GM06990 (cell line): ENCODE data around the gene LRRC8C.

ENCODE experiments used
- DNase-seq: peaks from one replicate; pipeline ENCODE4 v3.0.0-alpha.2; 2011; ENCODE audit not compliant: insufficient read length; ENCODE audit errors: extremely low read depth
- H3K27me3 ChIP-seq: replicated peaks from 2 replicates; pipeline ENCODE4 v1.6.0; 2011; ENCODE audit warnings: low read length; ENCODE audit not compliant: control insufficient read depth, insufficient read depth
- H3K36me3 ChIP-seq: 2 replicates; pipeline ENCODE4 v1.5.1; 2011; ENCODE audit warnings: low read length; ENCODE audit not compliant: control insufficient read depth, insufficient read depth
- H3K4me3 ChIP-seq: replicated peaks from 2 replicates; pipeline ENCODE4 v1.5.1; 2011; ENCODE audit warnings: low read depth, mild to moderate bottlenecking, control low read depth, low read length
- CTCF ChIP-seq: IDR thresholded peaks from 2 replicates; pipeline ENCODE4 v1.5.1; 2011; ENCODE audit warnings: low read length, control low read depth, mild to moderate bottlenecking, inconsistent platforms; ENCODE audit not compliant: insufficient read depth, poor library complexity, severe bottlenecking

Gene LRRC8C

GRCh38 chr1:89746424-89747149 is 113.7 kb downstream of the LRRC8C start:
- no peak for DNase-seq
- no peak for TF ChIP-seq CTCF
- H3K27me3 ChIP-seq: peaks cover 1% of the 10 kb centered on the region; the same call in 1 of the 2 replicates
- no peak overlapping the region for H3K4me3 ChIP-seq
- no peaks in the 10 kb centered on the region for H3K36me3 ChIP-seq

GRCh38 chr1:89753761-89754160 is 120.8 kb downstream of the LRRC8C start:
- no peak for TF ChIP-seq CTCF
- no peak for DNase-seq
- Histone ChIP-seq H3K27me3 (no peaks in the 10 kb centered on the region; the same call in 1 of the 2 replicates), H3K36me3 (no peaks in the 10 kb centered on the region), H3K4me3 (no peak overlapping the region)

- H3K27me3 ChIP-seq: no peaks in the 10 kb centered on the region; the same call in 1 of the 2 replicates
- TF ChIP-seq CTCF: no peak
- H3K4me3 ChIP-seq: no peak overlapping the region
- no peaks in the 10 kb centered on the region for H3K36me3 ChIP-seq
- no peak for DNase-seq
These were observed 121.6 kb downstream of the LRRC8C start for GRCh38 chr1:89754518-89754917.

DNA sequence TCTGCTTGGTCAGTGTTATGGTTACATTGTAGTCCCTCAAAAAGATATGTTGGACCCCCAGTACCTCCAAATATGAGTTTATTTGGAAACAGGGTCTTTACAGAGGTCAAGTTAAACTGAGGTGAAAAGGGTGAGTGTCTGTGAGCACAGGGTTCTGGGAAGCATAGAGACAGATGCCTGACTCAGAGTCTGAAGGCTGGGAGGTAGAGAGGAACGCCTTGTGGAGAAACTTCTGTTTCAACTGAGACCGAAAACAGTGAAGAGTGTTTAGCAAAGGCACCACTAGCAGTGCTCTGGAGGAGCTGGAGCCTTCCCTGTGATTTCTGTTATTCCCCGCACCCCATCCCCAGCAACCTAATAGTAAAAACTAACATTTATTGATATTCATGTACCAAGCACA is 122.7 kb downstream of the LRRC8C start:
- TF ChIP-seq CTCF: no peak
- H3K36me3 ChIP-seq: no peaks in the 10 kb centered on the region
- H3K4me3 ChIP-seq: no peak overlapping the region
- no peak for DNase-seq
- no peaks in the 10 kb centered on the region; the same call in 1 of the 2 replicates for H3K27me3 ChIP-seq

DNA sequence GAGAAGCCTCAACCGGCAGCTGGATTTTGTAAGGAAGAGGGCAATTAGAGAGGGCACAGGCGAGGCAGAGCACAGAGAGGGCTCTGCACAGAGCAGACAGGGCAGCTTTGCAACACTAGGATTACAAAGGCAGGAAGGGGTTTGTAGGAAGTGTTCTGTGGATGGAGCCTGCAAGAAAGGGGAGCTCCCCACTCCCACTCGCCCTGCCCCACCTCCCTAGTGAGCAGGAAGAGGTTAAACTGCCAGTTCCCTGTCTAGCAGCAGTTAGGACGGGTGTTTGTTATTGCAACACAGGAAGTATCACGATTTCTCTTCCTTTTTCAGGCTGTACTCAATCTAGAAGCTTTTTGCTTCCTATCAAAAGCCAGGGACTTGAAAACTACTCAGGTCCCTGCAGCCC is 124.6 kb downstream of the LRRC8C start:
- H3K4me3 ChIP-seq: no peak overlapping the region
- no peaks in the 10 kb centered on the region for H3K36me3 ChIP-seq
- no peaks in the 10 kb centered on the region; the same call in 1 of the 2 replicates for H3K27me3 ChIP-seq
- TF ChIP-seq CTCF: no peak
- peak; percentile 9 for DNase-seq

- Histone ChIP-seq H3K27me3 (no peaks in the 10 kb centered on the region; the same call in 1 of the 2 replicates), H3K4me3 (no peak overlapping the region), H3K36me3 (no peaks in the 10 kb centered on the region)
- no peak for TF ChIP-seq CTCF
- DNase-seq: no peak
These were observed 125.2 kb downstream of the LRRC8C start for GRCh38 chr1:89758156-89758555.
